ENCODE data around the gene SPATA6L.
A peak's percentile ranks its signal among the peaks of the same experiment; 100 is the strongest.

SPATA6L gene

GRCh38 chr9:4678679-4679267 lies 12.5 kb upstream of the SPATA6L start:
- H3K4me3 ChIP-seq (ENCODE audit: low read depth, low read length) = peak overlapping the region; percentile 58
- TF ChIP-seq CTCF (IDR thresholded peaks at IDR 0.05; ENCODE audit: borderline replicate concordance, insufficient read depth, low read depth, low read length) = no peak

- TF ChIP-seq CTCF (IDR thresholded peaks at IDR 0.05; ENCODE audit: borderline replicate concordance, insufficient read depth, low read depth, low read length) = no peak
- no peak overlapping the region for H3K4me3 ChIP-seq (ENCODE audit: low read depth, low read length)
Measured at GRCh38 chr9:4677392-4677791, 11.1 kb upstream of the SPATA6L start.

- no peak for TF ChIP-seq CTCF (IDR thresholded peaks at IDR 0.05; ENCODE audit: borderline replicate concordance, insufficient read depth, low read depth, low read length)
- H3K4me3 ChIP-seq (ENCODE audit: low read depth, low read length) = no peak overlapping the region
Measured at GRCh38 chr9:4674783-4675182, 8.5 kb upstream of the SPATA6L start.

- no peak for TF ChIP-seq CTCF (IDR thresholded peaks at IDR 0.05; ENCODE audit: borderline replicate concordance, insufficient read depth, low read depth, low read length)
Measured at GRCh38 chr9:4671737-4672136, 5.5 kb upstream of the SPATA6L start.

GRCh38 chr9:4670591-4670990 lies 4.3 kb upstream of the SPATA6L start:
- H3K4me3 ChIP-seq (ENCODE audit: low read depth, low read length) = no peak overlapping the region
- TF ChIP-seq CTCF (IDR thresholded peaks at IDR 0.05; ENCODE audit: borderline replicate concordance, insufficient read depth, low read depth, low read length) = no peak

More at GRCh38 chr9:4671737-4672136, 5.5 kb upstream of the SPATA6L start:
- no peak overlapping the region for H3K4me3 ChIP-seq (ENCODE audit: low read depth, low read length)

GRCh38 chr9:4669890-4670289 lies 3.6 kb upstream of the SPATA6L start:
- no peak for TF ChIP-seq CTCF (IDR thresholded peaks at IDR 0.05; ENCODE audit: borderline replicate concordance, insufficient read depth, low read depth, low read length)
- H3K4me3 ChIP-seq (ENCODE audit: low read depth, low read length) = no peak overlapping the region

- H3K4me3 ChIP-seq (ENCODE audit: low read depth, low read length) = no peak overlapping the region
- TF ChIP-seq CTCF (IDR thresholded peaks at IDR 0.05; ENCODE audit: borderline replicate concordance, insufficient read depth, low read depth, low read length) = no peak
Measured at GRCh38 chr9:4668604-4669003, 2.3 kb upstream of the SPATA6L start.
